ENCODE results near the gene NDE1.

GRCh38 chr16:15610369-15610871 is 39.6 kb upstream of the NDE1 start:
- TF ChIP-seq CTCF (IDR thresholded peaks at IDR 0.05; ENCODE audit: insufficient read depth, low read depth, low read length) (no peak), EZH2 (IDR thresholded peaks at IDR 0.05; ENCODE audit: insufficient read depth, low read length) (no peak)
